ENCODE results near the gene SULT1A1.
"Not testable (repeated sequence)": the region's sequence is repeated elsewhere in the genome, so short reads cannot be mapped to it uniquely, and the experiment has no call there.

Gene SULT1A1

DNA sequence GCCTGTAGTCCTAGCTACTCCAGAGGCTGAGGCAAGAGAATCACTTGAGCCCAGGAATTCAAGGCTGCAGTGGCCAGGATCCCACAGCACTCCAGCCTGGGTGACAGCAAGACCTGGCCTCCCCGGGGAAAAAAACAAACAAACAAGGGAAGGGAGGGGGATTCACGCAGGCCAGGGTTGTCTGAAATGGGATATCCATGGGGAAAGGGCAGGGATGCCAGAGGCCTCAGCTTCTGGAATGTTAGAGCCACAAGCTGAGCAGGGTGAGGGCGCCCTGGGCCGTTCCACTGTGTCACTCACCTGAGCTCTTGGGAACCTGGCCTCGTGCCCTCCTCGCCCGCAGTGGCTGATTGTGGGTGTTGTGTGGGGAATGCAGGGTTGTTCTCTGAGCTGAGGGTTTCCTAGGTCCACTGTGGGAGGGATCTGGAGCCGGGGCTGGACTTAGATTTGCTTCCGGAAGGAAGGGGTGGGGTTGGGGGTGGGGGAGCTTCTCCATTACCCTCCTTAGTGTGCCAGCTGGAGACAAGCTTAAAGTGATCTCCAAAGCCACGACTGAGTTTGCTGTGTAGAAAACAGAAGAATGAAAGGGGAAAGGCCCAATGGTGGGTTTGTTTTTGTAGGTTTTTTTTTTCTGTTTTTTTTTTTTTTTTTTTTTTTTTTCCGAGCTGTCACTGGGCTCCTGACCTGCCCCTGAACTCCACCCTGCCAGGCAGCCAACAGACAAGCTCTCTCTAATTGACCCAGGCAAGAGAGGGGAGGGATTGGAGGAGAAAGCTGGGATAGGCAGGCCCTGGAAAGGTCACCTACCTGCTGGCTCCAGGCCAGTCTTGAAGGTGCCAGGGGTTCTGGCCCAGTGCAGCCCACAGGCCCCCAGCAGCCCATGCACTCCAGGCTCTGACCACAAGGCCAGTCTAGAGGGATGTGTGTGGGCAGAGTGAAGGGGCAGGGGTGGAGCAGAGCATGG lies at the start of gene SULT1A1:
SULT1A1 (minus strand) TSS at position 414 of the 964 bp plus-strand sequence. CDS start 1,189 bp downstream, outside the sequence.
- in situ Hi-C loops (cut with HindIII; ENCODE audit: low sequenced_read_pairs), result no loop called here

- in situ Hi-C loops (cut with HindIII; ENCODE audit: low sequenced_read_pairs), result not testable (repeated sequence)
Observed at GRCh38 chr16:28639959-28640358, 30.1 kb upstream of the SULT1A1 start.

DNA sequence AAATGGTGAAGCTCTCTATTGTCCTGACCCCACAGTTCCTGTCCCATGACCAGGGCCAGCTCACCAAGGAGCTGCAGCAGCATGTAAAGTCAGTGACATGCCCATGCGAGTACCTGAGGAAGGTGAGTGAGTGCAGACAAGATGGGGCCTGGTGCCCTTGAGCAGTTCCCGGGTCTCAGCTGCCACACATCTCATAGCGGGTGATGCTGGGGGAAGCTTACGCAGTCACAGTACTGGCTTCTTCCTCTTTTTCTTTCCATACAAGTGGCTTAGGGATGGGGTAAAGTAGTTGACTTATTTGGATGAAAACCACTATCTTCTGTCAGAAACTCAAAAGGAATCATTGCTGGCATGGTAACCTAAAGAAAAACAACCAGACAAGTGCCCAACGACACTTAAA lies 28.5 kb upstream of the SULT1A1 start:
- in situ Hi-C loops (cut with HindIII; ENCODE audit: low sequenced_read_pairs), result not testable (repeated sequence)

DNA sequence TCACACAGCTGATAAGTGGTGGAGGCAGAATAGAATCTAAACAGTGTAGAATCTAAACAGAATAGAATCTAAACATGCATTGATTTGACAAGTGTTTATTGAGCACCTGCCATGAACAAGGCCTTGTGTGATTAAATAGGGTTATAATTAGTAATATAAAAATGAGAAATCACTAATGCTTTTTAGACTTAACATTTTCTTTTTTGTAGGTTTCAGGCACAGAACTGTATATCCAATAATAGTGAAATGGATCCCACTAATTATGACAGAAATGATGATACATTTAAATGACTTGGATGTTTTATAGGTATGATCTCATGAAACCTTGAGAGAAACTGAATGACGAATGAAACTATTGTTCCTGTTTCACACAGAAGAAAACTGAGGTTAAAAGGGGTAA lies 27.9 kb upstream of the SULT1A1 start, which contains the start of gene NPIPB8:
NPIPB8 (plus strand) TSS at position 301 of the 400 bp plus-strand sequence. CDS start 296 bp downstream, outside the sequence.
- in situ Hi-C loops (cut with HindIII; ENCODE audit: low sequenced_read_pairs), result not testable (repeated sequence)

DNA sequence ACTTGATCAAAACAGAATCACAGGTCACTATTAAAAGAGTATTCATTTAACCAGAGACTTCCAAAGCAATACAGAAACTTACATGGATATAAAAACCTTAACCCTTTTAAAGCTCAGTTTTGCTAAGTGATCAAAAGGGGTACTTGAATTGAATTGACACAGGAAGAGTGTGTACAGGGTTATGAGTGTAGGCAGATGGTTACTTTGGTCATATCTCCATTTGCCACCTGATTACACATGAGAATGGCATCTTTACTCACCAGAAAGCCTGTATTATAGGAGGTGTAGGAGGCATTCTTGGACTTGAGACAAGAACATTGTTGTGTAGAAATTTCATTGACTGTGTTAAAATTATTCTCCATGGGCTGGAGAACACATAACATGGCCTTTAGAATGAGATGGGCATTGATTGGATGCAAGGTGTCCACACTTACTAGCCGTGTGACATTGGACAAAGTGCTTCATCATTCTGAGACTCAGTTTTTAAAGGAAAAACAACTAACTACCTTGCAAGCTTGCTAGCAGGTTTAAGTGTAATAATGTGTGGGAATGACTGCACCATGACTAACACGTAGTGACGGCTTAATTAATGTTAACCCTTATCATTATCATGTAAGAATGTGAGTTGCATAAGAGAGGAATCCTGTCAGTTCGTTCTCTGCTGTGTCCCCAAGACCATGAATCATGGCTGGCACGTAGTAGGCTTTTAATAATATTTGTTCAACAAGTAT lies 26.4 kb upstream of the SULT1A1 start:
- in situ Hi-C loops (cut with HindIII; ENCODE audit: low sequenced_read_pairs), result not testable (repeated sequence)

- in situ Hi-C loops (cut with HindIII; ENCODE audit: low sequenced_read_pairs), result not testable (repeated sequence)
Observed at GRCh38 chr16:28630905-28631304, 21.1 kb upstream of the SULT1A1 start.

DNA sequence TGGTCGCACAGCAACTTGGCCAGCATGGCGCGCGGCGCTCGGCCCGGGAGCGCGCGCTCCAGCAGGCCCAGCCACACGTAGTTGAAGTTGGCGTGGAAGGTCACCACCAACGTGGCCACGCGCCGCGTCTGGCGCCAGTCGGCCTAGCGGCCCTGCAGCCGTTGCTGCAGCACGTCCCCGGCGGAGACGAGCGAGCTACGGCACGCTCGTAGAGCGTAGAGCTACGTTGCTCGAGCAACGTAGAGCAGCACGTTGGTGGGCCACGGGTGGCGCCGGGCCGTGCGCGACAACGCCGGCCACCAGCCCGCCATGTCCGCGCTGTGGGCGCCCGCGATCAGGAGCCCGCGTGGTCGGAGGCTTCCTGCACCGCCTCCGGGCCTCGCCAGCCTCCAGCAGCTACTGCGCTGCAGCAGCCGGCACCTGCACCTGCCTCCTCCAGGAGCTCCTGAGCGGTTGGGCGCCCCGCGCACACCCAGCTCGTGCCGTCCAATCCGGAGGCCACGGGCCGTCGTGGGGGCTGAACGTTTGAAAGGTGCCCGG lies 13.4 kb upstream of the SULT1A1 start:
- in situ Hi-C loops (cut with HindIII; ENCODE audit: low sequenced_read_pairs), result no loop called here

- in situ Hi-C loops (cut with HindIII; ENCODE audit: low sequenced_read_pairs), result not testable (repeated sequence)
Observed at GRCh38 chr16:28622532-28623171, 12.8 kb upstream of the SULT1A1 start.

- in situ Hi-C loops (cut with HindIII; ENCODE audit: low sequenced_read_pairs), result no loop called here
Observed at GRCh38 chr16:28621481-28622155, 11.8 kb upstream of the SULT1A1 start.

DNA sequence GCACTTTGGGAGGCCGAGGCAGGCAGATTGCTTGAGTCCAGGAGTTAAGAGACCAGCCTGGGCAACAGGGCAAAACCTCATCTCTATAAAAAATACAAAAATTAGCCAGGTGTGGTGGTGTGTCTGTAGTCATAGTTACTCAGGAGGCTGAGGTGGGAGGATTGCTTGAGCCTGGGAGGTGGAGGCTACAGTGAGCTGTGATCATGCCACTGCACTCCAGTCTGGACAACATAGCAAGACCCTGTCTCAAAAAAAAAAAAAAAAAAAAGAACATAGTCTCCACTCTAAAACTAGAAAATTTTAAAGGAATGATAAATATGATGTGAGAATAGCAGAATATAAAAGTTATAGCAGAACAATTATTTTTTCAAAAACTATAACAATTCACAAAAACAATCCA lies 10.5 kb upstream of the SULT1A1 start:
- in situ Hi-C loops (cut with HindIII; ENCODE audit: low sequenced_read_pairs), result not testable (repeated sequence)

- in situ Hi-C loops (cut with HindIII; ENCODE audit: low sequenced_read_pairs), result no loop called here
Observed at GRCh38 chr16:28617874-28618273, 8.0 kb upstream of the SULT1A1 start.

DNA sequence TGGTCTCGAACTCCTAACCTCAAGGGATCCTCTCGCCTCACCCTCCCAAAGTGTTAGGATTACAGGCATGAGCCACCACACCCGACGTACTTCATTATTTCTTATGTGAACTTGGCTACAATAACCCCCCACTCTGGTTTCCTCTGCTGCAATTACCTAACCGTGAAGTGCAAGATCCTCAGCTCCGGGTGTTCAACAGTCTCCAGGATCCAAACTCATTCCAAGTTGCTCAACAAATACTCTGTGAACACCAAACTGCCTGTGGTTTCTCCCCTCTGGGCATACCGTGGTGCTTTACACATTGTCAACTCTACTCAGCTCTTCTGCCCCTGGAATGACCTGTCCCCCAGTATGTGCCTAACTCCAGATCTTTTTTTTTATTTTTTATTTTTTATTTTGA lies 6.8 kb upstream of the SULT1A1 start:
- in situ Hi-C loops (cut with HindIII; ENCODE audit: low sequenced_read_pairs), result no loop called here

- in situ Hi-C loops (cut with HindIII; ENCODE audit: low sequenced_read_pairs), result not testable (repeated sequence)
Observed at GRCh38 chr16:28616224-28616577, 6.4 kb upstream of the SULT1A1 start.

- in situ Hi-C loops (cut with HindIII; ENCODE audit: low sequenced_read_pairs), result not testable (repeated sequence)
Observed at GRCh38 chr16:28615486-28616223, 5.8 kb upstream of the SULT1A1 start.

DNA sequence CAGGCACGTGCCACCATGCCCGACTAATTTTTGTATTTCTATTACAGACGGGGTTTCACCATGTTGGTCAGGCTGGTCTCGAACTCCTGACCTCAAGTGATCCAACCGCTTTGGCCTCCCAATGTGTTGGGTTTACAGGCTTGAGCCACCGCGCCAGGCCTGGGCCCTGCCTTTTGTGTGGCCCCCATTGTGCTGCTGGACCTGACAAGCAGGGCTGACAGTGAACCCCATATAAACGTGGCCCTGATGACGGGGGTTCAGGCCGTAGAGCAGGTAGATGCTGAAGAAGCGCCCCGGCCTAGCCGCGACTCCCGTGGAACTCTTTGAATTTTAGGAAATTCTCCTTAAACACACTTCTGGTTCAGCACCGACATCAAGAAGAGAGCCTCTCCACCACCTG lies 4.7 kb upstream of the SULT1A1 start:
- in situ Hi-C loops (cut with HindIII; ENCODE audit: low sequenced_read_pairs), result not testable (repeated sequence)

GRCh38 chr16:28613912-28614311 lies 4.1 kb upstream of the SULT1A1 start:
- in situ Hi-C loops (cut with HindIII; ENCODE audit: low sequenced_read_pairs), result not testable (repeated sequence)

GRCh38 chr16:28612359-28613280 lies 2.8 kb upstream of the SULT1A1 start:
- in situ Hi-C loops (cut with HindIII; ENCODE audit: low sequenced_read_pairs), result not testable (repeated sequence)

DNA sequence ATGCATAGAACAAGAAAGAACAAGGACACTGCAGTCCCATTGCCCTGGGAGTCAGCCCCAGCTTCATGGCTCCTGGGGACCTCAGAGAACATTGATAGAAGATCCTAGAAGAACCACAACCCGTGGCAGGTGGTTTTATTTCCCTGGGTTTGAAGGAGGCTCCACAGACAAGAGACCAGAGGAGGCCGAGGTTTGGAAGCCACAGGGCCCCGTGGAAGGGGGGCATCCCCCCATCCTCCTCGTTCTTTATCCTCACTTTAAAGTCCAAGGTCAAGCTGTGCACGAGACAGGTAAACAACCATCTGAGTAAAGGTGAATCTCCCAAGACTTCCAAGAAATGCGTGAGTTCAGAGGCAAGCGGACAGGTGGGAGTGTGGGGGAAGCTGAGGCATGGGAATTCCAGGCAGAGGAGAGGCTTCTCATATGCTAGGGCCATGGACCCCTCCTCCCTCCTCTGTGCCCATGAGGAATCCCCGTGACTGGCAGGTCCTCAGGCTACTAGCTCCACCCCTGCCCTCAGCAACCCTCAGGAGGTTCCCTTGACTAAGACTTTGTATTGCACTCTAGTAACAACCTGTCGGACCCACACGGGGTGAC lies 849 bp upstream of the SULT1A1 start:
- in situ Hi-C loops (cut with HindIII; ENCODE audit: low sequenced_read_pairs), result no loop called here
